Spinal cord (tissue), 10 donors: ENCODE data around the gene NEDD4L. TPM values are rescaled to one million over a fixed set of nuclear protein-coding genes. Genes with fewer than 3 reads are reported as not detected.

ENCODE experiments used
- DNase-seq, 6 donors: peaks; one replicate each; pipeline versions ENCODE4 v3.0.0 to v3.0.0-alpha.2; 2013 to 2015; ENCODE audit warnings: low spot score in 6 of 6, low read depth in 4 of 6
- H3K27ac ChIP-seq: one replicate; pipeline ENCODE4 v1.5.1; 2013; ENCODE audit warnings: low read depth, low read length, control low read depth
- H3K27me3 ChIP-seq: one replicate; pipeline ENCODE4 v1.6.1; 2013; ENCODE audit warnings: low read length; ENCODE audit not compliant: control insufficient read depth, insufficient read depth
- H3K36me3 ChIP-seq: one replicate; pipeline ENCODE4 v1.6.1; 2013; ENCODE audit warnings: low read length; ENCODE audit not compliant: control insufficient read depth, insufficient read depth
- H3K4me1 ChIP-seq: one replicate; pipeline ENCODE4 v1.6.1; 2013; ENCODE audit warnings: low read length; ENCODE audit not compliant: control insufficient read depth, insufficient read depth
- H3K4me3 ChIP-seq: one replicate; pipeline ENCODE4 v1.5.1; 2013; ENCODE audit warnings: low read depth, low read length, control low read depth
- H3K9me3 ChIP-seq: one replicate; pipeline ENCODE4 v1.6.1; 2013; ENCODE audit warnings: low read length; ENCODE audit not compliant: control insufficient read depth, insufficient read depth
- WGBS: methylation state at CpG from one replicate; pipeline ENCODE4 v1.1.5; 2013; ENCODE audit warnings: missing lambda C conversion rate; ENCODE audit not compliant: insufficient coverage; 5-methylcytosine and 5-hydroxymethylcytosine counted together
- polyA plus RNA-seq, 2 donors: library from polyadenylated mRNA; unstranded; fragments of 120-200 nt; gene quantifications; one replicate each; pipeline ENCODE4 v1.2.1, GENCODE V29; 2013; ENCODE audit not compliant: insufficient read length in 2 of 2
- total RNA-seq, 2 donors: library from RNA; depleted of rRNA in 1 of 2; stranded (reverse); fragments of 120-200 nt in 1 of 2; fragments of >200 nt in 1 of 2; gene quantifications; one replicate each; pipeline versions ENCODE4 v1.2.3 to v1.2.4, GENCODE V29; 2013 to 2014
- donor health status: healthy.

NEDD4L gene
- total and polyA plus RNA-seq, 4 donors: 33.8 to 51.7 (median 49.7) TPM

GRCh38 chr18:58175786-58176176, 131.8 kb downstream of the NEDD4L start:
- no peak overlapping the region for H3K4me3 ChIP-seq
- no peaks in the 10 kb centered on the region for H3K9me3 ChIP-seq
- DNase-seq: peak in 2 of 6 donors; percentile 54 to 92
- no peak overlapping the region for H3K27ac ChIP-seq
- peaks cover 6% of the 10 kb centered on the region for H3K36me3 ChIP-seq
- H3K4me1 ChIP-seq: peaks cover 27% of the 10 kb centered on the region
- WGBS: 30% methylated on average over 3 of the region's 5 CpGs
- no peaks in the 10 kb centered on the region for H3K27me3 ChIP-seq

- 40% methylated on average over 4 of the region's 12 CpGs for WGBS
- H3K27ac ChIP-seq: no peak overlapping the region
- peaks cover 2% of the 10 kb centered on the region for H3K36me3 ChIP-seq
- H3K4me1 ChIP-seq: peaks cover 27% of the 10 kb centered on the region
- DNase-seq: peak in 1 of 6 donors; percentile 66
- no peaks in the 10 kb centered on the region for H3K27me3 ChIP-seq
- H3K9me3 ChIP-seq: no peaks in the 10 kb centered on the region
- H3K4me3 ChIP-seq: no peak overlapping the region
Observed at GRCh38 chr18:58177004-58177717, 133.1 kb downstream of the NEDD4L start.

- peak in 1 of 6 donors; percentile 64 for DNase-seq
- no CpG with 5 or more reads among the region's 4 CpGs for WGBS
- H3K9me3 ChIP-seq: no peaks in the 10 kb centered on the region
- H3K27ac ChIP-seq: no peak overlapping the region
- H3K4me1 ChIP-seq: peaks cover 27% of the 10 kb centered on the region
- H3K36me3 ChIP-seq: peaks cover 2% of the 10 kb centered on the region
- H3K27me3 ChIP-seq: no peaks in the 10 kb centered on the region
- no peak overlapping the region for H3K4me3 ChIP-seq
Observed at GRCh38 chr18:58177896-58178470, 134.0 kb downstream of the NEDD4L start.

- Histone ChIP-seq H3K4me1 (peaks cover 27% of the 10 kb centered on the region), H3K27ac (no peak overlapping the region), H3K36me3 (peaks cover 2% of the 10 kb centered on the region), H3K9me3 (no peaks in the 10 kb centered on the region), H3K27me3 (no peaks in the 10 kb centered on the region), H3K4me3 (no peak overlapping the region)
- WGBS: 63% methylated on average over 4 of the region's 8 CpGs
- DNase-seq: no peak
Observed at GRCh38 chr18:58178511-58178910, 134.5 kb downstream of the NEDD4L start.

GRCh38 chr18:58180172-58180571, 136.1 kb downstream of the NEDD4L start:
- Histone ChIP-seq H3K27me3 (no peaks in the 10 kb centered on the region), H3K36me3 (peaks cover 2% of the 10 kb centered on the region), H3K9me3 (no peaks in the 10 kb centered on the region), H3K4me3 (no peak overlapping the region), H3K27ac (no peak overlapping the region), H3K4me1 (peaks cover 21% of the 10 kb centered on the region)
- 89% methylated on average over 16 of the region's 16 CpGs for WGBS
- no peak for DNase-seq

- peak in 2 of 6 donors; percentile 73 to 82 for DNase-seq
- no CpG with 5 or more reads among the region's 5 CpGs for WGBS
- Histone ChIP-seq H3K4me1 (peaks cover 19% of the 10 kb centered on the region), H3K36me3 (peaks cover 2% of the 10 kb centered on the region), H3K27ac (no peak overlapping the region), H3K4me3 (no peak overlapping the region), H3K27me3 (no peaks in the 10 kb centered on the region), H3K9me3 (no peaks in the 10 kb centered on the region)
Observed at GRCh38 chr18:58180738-58181353, 136.8 kb downstream of the NEDD4L start.

- no peak for DNase-seq
- peaks cover 18% of the 10 kb centered on the region for H3K4me1 ChIP-seq
- H3K9me3 ChIP-seq: no peaks in the 10 kb centered on the region
- no CpG with 5 or more reads among the region's 2 CpGs for WGBS
- H3K36me3 ChIP-seq: peaks cover 2% of the 10 kb centered on the region
- H3K27me3 ChIP-seq: no peaks in the 10 kb centered on the region
- H3K27ac ChIP-seq: no peak overlapping the region
- no peak overlapping the region for H3K4me3 ChIP-seq
Observed at GRCh38 chr18:58181988-58182387, 138.0 kb downstream of the NEDD4L start.

- Histone ChIP-seq H3K27ac (no peak overlapping the region), H3K36me3 (peaks cover 2% of the 10 kb centered on the region), H3K27me3 (no peaks in the 10 kb centered on the region), H3K4me3 (no peak overlapping the region), H3K4me1 (peaks cover 16% of the 10 kb centered on the region), H3K9me3 (no peaks in the 10 kb centered on the region)
- DNase-seq: no peak
- WGBS: 93% methylated on average over 4 of the region's 4 CpGs
Observed at GRCh38 chr18:58183226-58183625, 139.2 kb downstream of the NEDD4L start.

GRCh38 chr18:58186258-58186948, 142.4 kb downstream of the NEDD4L start:
- WGBS: 75% methylated on average over 4 of the region's 6 CpGs
- DNase-seq: peak in 1 of 6 donors; percentile 88
- H3K9me3 ChIP-seq: no peaks in the 10 kb centered on the region
- H3K27ac ChIP-seq: no peak overlapping the region
- no peaks in the 10 kb centered on the region for H3K36me3 ChIP-seq
- no peak overlapping the region for H3K4me3 ChIP-seq
- H3K27me3 ChIP-seq: no peaks in the 10 kb centered on the region
- peaks cover 15% of the 10 kb centered on the region for H3K4me1 ChIP-seq
